OCI-LY7 (cell line): ENCODE measurements around the gene ATP6V0D1. TPM values are rescaled to one million over a fixed set of nuclear protein-coding genes. Genes with fewer than 3 reads are reported as not detected.

Experiments used
- BruUV-seq: library from RNA; stranded (reverse); fragments of 400-500 nt; replicated peaks from 2 replicates; lab custom pipeline; 2021; lab: Mats Ljungman, UMichigan
- CTCF ChIA-PET: fragments of 300-600 bp; sonication (Branson Sonifier 250); formaldehyde crosslinking; loops from one replicate; lab custom pipeline; 2022; ENCODE audit warnings: antibody characterized with exemption; ENCODE audit not compliant: unreplicated experiment; lab: Charles Lee
- POLR2A ChIA-PET: fragments of 300-600 bp; sonication (Branson Sonifier 250); formaldehyde crosslinking; loops from one replicate; lab custom pipeline; 2022; ENCODE audit warnings: antibody characterized with exemption; lab: Charles Lee
- DNase-seq: peaks from one replicate; pipeline ENCODE4 v3.0.0-alpha.2; 2015; ENCODE audit warnings: low spot score
- H2AFZ ChIP-seq: fragments of 200-600 bp; sonication (generic), shearing (Covaris generic); 2 replicates; pipeline ENCODE4 v1.6.1; 2014; ENCODE audit warnings: mild to moderate bottlenecking, antibody characterized with exemption, low read length, moderate library complexity
- H3K27ac ChIP-seq: fragments of 200-600 bp; sonication (generic); 2 replicates; pipeline ENCODE4 v1.5.1; 2014; ENCODE audit warnings: mixed run types, low read depth, mild to moderate bottlenecking, moderate library complexity, low read length, inconsistent platforms; ENCODE audit not compliant: poor library complexity, severe bottlenecking
- H3K36me3 ChIP-seq: fragments of 200-600 bp; sonication (generic); 2 replicates; pipeline ENCODE4 v1.6.1; 2014; ENCODE audit warnings: mild to moderate bottlenecking, antibody characterized with exemption, low read length, moderate library complexity, mixed read lengths; ENCODE audit not compliant: insufficient read depth
- H3K4me1 ChIP-seq: fragments of 200-600 bp; sonication (generic); 2 replicates; pipeline ENCODE4 v1.5.1; 2014; ENCODE audit warnings: mild to moderate bottlenecking, low read length; ENCODE audit not compliant: insufficient read depth, poor library complexity, severe bottlenecking
- H3K4me2 ChIP-seq: fragments of 200-600 bp; sonication (generic); 2 replicates; pipeline ENCODE4 v1.6.1; 2014; ENCODE audit warnings: mild to moderate bottlenecking, low read length
- H3K4me3 ChIP-seq: fragments of 200-600 bp; sonication (generic); 2 replicates; pipeline ENCODE4 v1.5.1; 2014; ENCODE audit warnings: mild to moderate bottlenecking, low read depth, low read length; ENCODE audit not compliant: poor library complexity, severe bottlenecking
- H3K79me2 ChIP-seq: fragments of 200-600 bp; sonication (generic); 2 replicates; pipeline ENCODE4 v1.6.1; 2016; ENCODE audit warnings: low read depth, mild to moderate bottlenecking, low read length, moderate library complexity, mixed read lengths; ENCODE audit not compliant: insufficient read depth
- H3K9me2 ChIP-seq: fragments of 200-600 bp; sonication (generic); 2 replicates; pipeline ENCODE4 v1.6.1; 2016; ENCODE audit warnings: mild to moderate bottlenecking, low read length, mixed read lengths; ENCODE audit not compliant: insufficient read depth
- H3K9me3 ChIP-seq: fragments of 200-600 bp; sonication (generic); 2 replicates; pipeline ENCODE4 v1.6.1; 2014; ENCODE audit warnings: mild to moderate bottlenecking, mixed run types, low read length, mixed read lengths
- H4K20me1 ChIP-seq: fragments of 200-600 bp; sonication (generic); 2 replicates; pipeline ENCODE4 v1.6.1; 2014; ENCODE audit warnings: mild to moderate bottlenecking, antibody characterized with exemption, low read length, moderate library complexity, mixed read lengths; ENCODE audit not compliant: insufficient read depth
- CTCF ChIP-seq: fragments of 200-600 bp; sonication (generic); conservative IDR thresholded peaks from 2 replicates; pipeline ENCODE4 v1.5.1; 2014; ENCODE audit warnings: mild to moderate bottlenecking, antibody characterized with exemption, low read length, moderate library complexity, mixed read lengths
- EZH2phosphoT487 ChIP-seq: fragments of 200-600 bp; sonication (generic); IDR thresholded peaks from 2 replicates; pipeline ENCODE4 v1.6.1; 2018; ENCODE audit warnings: low read depth, borderline replicate concordance, mild to moderate bottlenecking, mixed run types, antibody characterized with exemption, low read length, moderate library complexity, mixed read lengths
- intact Hi-C: fragments of 100-400 bp; cut with micrococcal nuclease; formaldehyde crosslinking; loops from one replicate; pipeline ENCODE4 v1.10.0; 2022; ENCODE audit not compliant: unreplicated experiment
- total RNA-seq, 2 experiments: library from RNA; depleted of rRNA in 1 of 2; stranded (reverse); fragments of >200 nt in 1 of 2; shearing (Covaris generic) in 1 of 2; gene quantifications; 2 replicates each; pipeline ENCODE4 v1.2.3, GENCODE V29; 2014 to 2022

The ATP6V0D1 gene
- total RNA-seq, 2 experiments from 2014 or later, result 24.4 to 38.0 TPM

GRCh38 chr16:67477960-67478554, 2.9 kb downstream of the ATP6V0D1 start:
- H3K9me3 ChIP-seq, result no peaks in the 10 kb centered on the region
- no peaks in the 10 kb centered on the region for H3K9me2 ChIP-seq
- ChIA-PET CTCF (no interaction called here), POLR2A (interaction anchor here (0.5 kb wide), 1 partner anchor 30 kb away, joined by 3 read pairs; no protein-coding TSS in a partner anchor)
- H3K36me3 ChIP-seq, result no peaks in the 10 kb centered on the region
- TF ChIP-seq EZH2phosphoT487, result no peak
- no peak for TF ChIP-seq CTCF
- H4K20me1 ChIP-seq, result no peaks in the 10 kb centered on the region
- H3K4me2 ChIP-seq, result no peak overlapping the region
- no peak for DNase-seq
- intact Hi-C loops, result no loop called here
- H3K4me1 ChIP-seq, result peaks cover 25% of the 10 kb centered on the region
- BruUV-seq, result no TSS peak
- H3K4me3 ChIP-seq, result no peak overlapping the region
- H2AFZ ChIP-seq, result no peak overlapping the region
- no peak overlapping the region for H3K27ac ChIP-seq
- peaks cover 64% of the 10 kb centered on the region for H3K79me2 ChIP-seq

- intact Hi-C loops, result no loop called here
- POLR2A ChIA-PET, result interaction anchor here (0.6 to 1.2 kb wide), 2 partner anchors 15 to 257 kb away, joined by 3 read pairs; no protein-coding TSS in a partner anchor
- no peak overlapping the region for H3K4me2 ChIP-seq
These were observed 6.2 kb downstream of the ATP6V0D1 start for GRCh38 chr16:67474551-67475455.

More at GRCh38 chr16:67474551-67475455, 6.2 kb downstream of the ATP6V0D1 start:
- H4K20me1 ChIP-seq, result no peaks in the 10 kb centered on the region
- peaks cover 10% of the 10 kb centered on the region for H3K4me1 ChIP-seq
- H3K79me2 ChIP-seq, result peaks cover 39% of the 10 kb centered on the region
- DNase-seq, result no peak
- TF ChIP-seq CTCF (no peak), EZH2phosphoT487 (no peak)
- TSS peak; percentile 27 for BruUV-seq
- CTCF ChIA-PET, result no interaction called here
- no peak overlapping the region for H3K27ac ChIP-seq
- H2AFZ ChIP-seq, result no peak overlapping the region
- no peaks in the 10 kb centered on the region for H3K9me2 ChIP-seq
- no peaks in the 10 kb centered on the region for H3K9me3 ChIP-seq
- H3K36me3 ChIP-seq, result no peaks in the 10 kb centered on the region
- no peak overlapping the region for H3K4me3 ChIP-seq
